OCI-LY7 (cell line): ENCODE results near the gene KCNJ16.

Experiments
- CTCF ChIP-seq: fragments of 200-600 bp; sonication (generic); conservative IDR thresholded peaks from 2 replicates; pipeline ENCODE4 v1.5.1; 2014; ENCODE audit warnings: mild to moderate bottlenecking, antibody characterized with exemption, low read length, moderate library complexity, mixed read lengths
- EZH2phosphoT487 ChIP-seq: fragments of 200-600 bp; sonication (generic); IDR thresholded peaks from 2 replicates; pipeline ENCODE4 v1.6.1; 2018; ENCODE audit warnings: low read depth, borderline replicate concordance, mild to moderate bottlenecking, mixed run types, antibody characterized with exemption, low read length, moderate library complexity, mixed read lengths

- TF ChIP-seq CTCF, result no peak
- TF ChIP-seq EZH2phosphoT487, result no peak
These were observed 1.7 kb upstream of the KCNJ16 start for GRCh38 chr17:70073310-70073709.
